GM19023 (cell line): Measurements from ENCODE around the gene LLGL1.

Source experiments
- ATAC-seq: cut with Tn5 transposase; IDR thresholded peaks from one replicate; pipeline ENCODE4 v1.9.1; 2021; ENCODE audit warnings: mild to moderate bottlenecking, moderate library complexity; ENCODE audit not compliant: unreplicated experiment

LLGL1 gene

GRCh38 chr17:18267366-18267765, 41.9 kb downstream of the LLGL1 start:
- no peak for ATAC-seq

- ATAC-seq = no peak
These were observed 42.7 kb downstream of the LLGL1 start for GRCh38 chr17:18267927-18268711.

DNA sequence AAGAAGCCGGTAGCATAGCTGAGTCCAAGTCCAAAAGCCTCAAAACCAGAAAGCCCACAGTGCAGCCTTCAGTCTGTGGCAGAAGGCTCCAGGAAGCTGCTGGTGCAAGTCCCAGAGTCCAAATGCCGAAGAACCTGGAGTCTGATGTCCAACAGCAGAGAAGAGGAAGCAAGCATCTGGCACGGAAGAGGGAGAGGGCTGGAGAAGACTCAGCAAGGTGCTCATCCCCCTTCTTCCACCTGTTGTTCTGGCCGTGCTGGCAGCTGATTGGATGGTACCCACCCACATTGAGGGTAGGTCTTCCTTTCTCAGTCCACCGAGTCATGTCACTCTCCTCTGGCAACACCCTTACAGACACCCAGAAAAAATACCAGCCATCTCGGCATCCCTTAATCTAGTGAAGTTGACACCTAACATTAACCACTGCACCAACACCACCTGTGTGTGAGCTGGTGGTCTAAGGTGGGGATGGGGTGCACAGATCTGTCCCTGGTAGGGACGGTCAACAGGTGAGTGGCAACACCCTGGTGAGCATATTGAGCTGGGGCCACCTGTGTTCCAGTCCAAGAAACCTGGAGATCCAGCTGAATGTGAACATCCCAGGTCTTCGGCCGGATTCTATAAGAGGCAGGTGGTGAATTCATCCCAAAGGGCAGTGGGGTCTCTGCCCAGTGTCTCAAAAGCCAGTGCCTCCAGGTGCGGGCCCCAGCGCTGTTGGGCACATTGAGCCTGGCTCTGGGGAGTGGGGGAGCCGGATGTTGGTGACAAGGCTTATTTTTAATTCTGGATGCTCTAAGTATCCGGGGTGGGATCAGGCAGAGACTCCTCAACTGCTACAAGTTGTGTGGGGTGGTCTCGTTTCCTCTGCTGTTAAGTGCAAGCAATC, 44.9 kb downstream of the LLGL1 start:
- ATAC-seq = no peak

DNA sequence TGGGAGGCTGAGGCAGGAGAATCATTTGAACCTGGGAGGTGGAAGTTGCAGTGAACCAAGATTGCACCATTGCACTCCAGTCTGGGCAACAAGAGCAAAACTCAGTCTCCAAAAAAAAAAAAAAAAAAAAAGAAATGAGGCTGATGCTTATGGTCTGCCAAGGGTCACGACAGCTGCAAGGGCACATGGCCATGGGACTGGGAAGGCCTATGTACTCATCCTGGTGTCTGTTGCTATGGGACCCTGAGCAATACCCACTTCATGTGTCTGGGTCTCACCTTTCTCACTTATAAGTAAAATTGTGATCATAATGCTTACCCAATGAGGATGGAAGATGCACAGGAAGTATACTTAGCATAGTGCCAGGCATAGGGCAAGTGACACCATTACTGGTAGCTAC, 51.6 kb downstream of the LLGL1 start:
- no peak for ATAC-seq

DNA sequence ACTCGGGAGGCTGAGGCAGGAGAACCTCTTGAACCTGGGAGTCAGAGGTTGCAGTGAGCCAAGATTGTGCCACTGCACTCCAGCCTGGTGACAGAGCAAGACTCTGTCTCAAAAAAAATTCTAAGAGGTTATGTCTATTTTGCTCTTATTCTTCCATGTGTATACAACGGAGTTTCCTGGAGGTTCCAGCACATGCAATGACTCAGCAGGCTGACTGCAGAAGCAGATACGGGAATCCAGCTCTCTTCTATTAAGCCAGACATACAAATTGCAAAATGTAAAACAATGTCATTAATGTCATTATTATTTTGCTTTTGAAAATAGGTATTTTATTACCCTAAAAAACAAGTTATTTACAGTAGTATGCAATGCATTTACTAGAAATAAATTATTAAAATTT, 53.4 kb downstream of the LLGL1 start:
- no peak for ATAC-seq

DNA sequence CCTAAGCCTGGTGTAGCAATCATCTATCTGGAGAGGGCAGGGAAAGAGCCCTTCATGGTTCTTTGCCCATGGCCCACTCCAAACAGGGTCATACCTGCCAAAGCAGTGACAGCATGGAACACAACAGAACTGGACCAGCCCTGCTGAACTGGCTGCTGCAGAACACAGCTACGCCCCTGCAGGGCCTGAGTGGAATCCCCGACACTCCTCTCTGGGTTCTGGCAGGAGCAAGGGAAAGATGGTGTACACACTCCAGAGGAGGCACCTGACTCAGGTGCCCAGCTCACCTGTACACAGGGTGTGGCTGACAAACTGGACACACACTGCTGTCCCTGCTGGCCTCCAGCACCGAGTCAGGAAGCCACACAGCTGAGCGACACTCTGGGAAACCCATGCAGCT, 54.8 kb downstream of the LLGL1 start:
- no peak for ATAC-seq

DNA sequence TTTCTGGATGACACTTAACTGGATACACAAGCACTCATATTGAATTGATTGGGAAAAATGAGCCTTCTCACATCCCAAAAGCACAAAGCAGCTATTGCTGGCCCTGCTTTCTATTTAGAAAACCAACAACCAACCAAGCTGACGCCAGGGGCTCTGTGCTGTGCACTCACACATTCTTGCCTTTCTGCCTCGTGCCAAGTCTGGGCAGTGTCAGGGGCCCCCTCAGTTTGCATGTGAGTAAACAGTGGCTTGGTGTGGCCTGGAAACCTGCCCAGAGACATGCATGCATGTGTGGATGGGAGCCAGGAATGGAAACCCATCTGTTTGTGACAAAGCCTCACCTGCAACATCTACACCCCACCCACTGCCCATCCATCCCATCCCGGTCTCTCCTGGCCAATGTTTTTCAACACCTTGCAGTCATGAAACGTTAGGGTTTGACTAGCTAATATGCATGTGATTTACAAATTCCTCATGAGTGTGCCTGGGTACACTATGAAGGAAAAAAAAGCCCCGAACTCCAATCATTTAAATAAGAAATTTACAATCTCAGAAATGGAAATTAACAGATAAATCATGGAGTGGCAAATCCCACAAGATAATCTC, 55.4 kb downstream of the LLGL1 start:
- no peak for ATAC-seq

GRCh38 chr17:18281788-18282187, 56.4 kb downstream of the LLGL1 start:
- no peak for ATAC-seq

- ATAC-seq = no peak
These were observed 59.9 kb downstream of the LLGL1 start for GRCh38 chr17:18285296-18285695.

- no peak for ATAC-seq
These were observed 66.5 kb downstream of the LLGL1 start for GRCh38 chr17:18291718-18292540.
